H4 (cell line): Measurements from ENCODE around the gene TMLHE. TPM values are rescaled to one million over a fixed set of nuclear protein-coding genes. Genes with fewer than 3 reads are reported as not detected.
"Not testable (repeated sequence)": the region's sequence is repeated elsewhere in the genome, so short reads cannot be mapped to it uniquely, and the experiment has no call there.

Experiments
- DNase-seq: peaks from one replicate; pipeline ENCODE4 v3.0.0-alpha.2; 2015; ENCODE audit warnings: low spot score
- total RNA-seq: library from RNA; depleted of rRNA; stranded (reverse); fragments of >200 nt; shearing (Covaris generic); gene quantifications from 2 replicates; pipeline ENCODE4 v1.2.3, GENCODE V29; 2014; rRNA removed

The TMLHE gene, protein sequence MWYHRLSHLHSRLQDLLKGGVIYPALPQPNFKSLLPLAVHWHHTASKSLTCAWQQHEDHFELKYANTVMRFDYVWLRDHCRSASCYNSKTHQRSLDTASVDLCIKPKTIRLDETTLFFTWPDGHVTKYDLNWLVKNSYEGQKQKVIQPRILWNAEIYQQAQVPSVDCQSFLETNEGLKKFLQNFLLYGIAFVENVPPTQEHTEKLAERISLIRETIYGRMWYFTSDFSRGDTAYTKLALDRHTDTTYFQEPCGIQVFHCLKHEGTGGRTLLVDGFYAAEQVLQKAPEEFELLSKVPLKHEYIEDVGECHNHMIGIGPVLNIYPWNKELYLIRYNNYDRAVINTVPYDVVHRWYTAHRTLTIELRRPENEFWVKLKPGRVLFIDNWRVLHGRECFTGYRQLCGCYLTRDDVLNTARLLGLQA
- total RNA-seq = 10.9 and 11.0 TPM in 2 replicates

DNA sequence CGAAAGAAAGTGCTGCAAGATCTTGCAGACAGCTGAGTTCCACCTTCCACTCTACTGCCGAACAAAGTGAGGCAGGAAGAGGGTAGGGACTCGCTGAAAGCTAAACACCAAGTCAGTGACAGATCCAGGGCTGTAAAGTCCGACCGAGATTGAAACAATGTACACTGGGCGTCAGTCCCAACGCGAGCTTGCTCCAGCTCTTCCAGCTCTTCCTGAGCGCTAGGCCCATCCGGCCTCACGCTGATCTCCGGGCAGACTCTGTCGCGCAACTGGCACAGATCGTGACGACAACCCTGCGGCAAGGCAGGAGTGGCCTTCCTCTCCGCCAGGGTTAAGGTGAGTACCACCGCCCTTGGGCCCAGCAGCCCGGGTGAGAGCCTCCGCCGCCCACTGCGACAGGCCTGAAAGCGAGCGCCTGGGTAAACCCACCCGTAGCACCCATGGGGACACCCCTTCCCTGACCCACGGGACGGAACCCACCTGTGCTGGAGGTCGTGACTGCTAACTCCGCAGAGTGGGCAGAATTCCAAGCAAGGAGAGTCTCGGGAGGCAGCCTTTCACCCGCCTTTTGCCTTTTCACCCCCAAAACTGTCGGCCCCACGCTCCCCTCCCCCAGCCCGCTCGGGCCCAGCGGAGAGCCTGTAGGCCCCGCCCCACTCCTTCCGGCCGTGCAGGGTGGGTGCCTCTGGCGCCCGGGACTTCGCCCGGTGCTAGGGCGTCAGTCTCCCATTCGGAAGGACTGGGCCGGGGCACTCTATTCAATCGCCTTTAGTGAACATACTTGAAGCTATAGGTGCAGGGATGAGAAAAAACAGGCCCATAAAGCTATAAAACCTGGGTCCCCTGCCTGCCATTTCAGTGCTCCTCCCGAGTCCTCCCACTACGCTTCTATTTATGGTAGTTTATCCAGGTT lies at the start of gene TMLHE, which contains the start of gene SPRY3:
TMLHE (minus strand) TSS at position 641 of the 913 bp plus-strand sequence. CDS start 67,676 bp downstream, outside the sequence.
SPRY3 (plus strand) TSS at position 275 of the 913 bp plus-strand sequence.
- DNase-seq = peak; percentile 32

DNA sequence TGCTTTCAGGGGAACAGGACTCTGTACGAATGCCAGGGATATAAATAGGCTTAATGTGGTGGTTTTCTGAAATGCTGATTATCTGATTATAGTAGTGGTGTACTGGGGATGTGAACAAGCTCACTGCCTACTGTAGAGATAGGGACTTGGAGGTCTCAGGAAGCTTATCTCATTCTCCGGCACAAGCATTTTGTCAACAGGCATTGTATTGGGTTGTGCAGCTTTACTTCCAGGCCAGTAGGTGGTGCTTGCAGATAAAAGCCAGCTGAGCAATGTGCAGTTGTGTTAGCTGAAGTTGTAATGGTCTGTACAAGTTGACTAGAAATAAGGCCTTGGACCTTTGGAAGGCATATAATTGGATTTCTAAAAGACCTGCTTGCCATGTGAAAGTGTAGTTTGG lies 49.5 kb upstream of the TMLHE start:
- no peak for DNase-seq

DNA sequence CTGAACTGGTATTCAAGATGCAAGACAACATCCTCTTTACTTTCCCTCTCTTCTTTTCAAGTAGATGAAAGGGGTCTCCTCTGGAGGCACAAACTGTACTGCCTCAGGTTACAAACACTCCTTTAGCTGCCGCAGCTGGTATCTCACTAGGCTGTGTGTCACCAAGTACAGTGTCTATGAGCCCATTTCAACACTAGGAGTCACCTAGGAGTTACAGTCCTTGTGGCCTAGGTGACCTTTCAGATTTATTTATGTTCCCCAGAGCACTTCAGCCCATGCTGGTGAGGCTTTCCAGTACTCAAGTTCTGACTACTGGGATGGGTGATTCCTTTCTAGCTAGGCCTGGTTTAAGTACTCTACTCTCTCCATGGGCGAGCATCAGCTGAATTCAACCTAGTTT lies 32.4 kb upstream of the TMLHE start:
- DNase-seq = no peak

DNA sequence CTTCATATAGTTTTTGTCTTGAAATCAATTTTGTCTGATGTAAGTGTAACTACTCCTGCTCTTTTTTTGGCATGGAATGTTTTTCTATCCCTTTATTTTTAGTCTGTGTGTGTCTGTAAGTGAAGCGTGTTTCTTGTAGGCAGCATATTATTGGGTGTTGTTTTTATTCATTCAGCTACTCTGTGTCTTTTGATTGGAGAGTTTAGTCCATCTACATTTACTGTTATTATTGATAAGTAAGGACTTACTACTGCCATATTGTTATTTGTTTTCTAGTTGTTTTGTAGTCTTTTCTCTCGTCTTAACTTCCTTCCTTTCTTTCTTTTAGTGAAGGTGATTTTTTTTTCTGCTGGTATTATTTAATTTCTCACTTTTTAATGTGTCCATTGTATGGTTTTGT lies 30.5 kb upstream of the TMLHE start:
- DNase-seq = no peak

DNA sequence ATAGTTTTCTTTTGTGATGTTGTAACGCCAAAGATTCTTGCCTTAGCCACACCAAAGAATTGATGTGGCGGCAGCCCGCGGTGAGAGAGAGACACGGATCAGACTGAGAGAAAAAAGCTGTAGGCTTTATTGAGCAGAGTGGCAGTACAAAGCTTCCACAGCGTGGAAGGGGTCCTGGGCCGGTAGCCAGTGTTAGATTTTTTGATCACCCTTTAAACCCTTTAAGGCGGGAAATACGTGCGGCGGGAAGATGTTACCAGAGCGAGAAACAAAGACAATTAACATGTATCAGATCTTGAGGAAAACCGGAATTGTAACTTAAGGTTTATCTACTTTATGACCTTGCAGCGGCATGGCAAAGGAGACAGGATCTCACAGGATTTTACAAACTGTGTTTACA lies 28.6 kb upstream of the TMLHE start:
- DNase-seq = not testable (repeated sequence)

DNA sequence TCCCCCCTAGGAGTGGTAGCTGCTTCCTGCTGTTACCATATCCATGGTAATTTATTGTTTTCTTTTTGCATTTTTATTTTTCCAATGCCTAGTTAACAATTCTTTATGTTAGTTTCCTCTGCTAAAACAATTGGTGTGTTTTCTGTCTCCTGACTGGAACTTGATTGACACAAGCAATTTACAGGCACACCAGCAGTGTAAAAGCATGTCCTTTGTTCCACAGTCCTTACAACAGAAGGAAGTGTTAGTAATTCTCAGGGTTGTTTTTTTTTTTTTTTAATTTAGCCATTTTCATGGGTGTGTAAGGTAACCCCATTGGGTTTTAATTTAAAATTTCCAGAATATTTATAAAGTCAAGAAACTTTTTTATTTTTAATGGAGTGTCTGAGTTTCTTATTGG lies 25.0 kb upstream of the TMLHE start:
- DNase-seq = no peak

DNA sequence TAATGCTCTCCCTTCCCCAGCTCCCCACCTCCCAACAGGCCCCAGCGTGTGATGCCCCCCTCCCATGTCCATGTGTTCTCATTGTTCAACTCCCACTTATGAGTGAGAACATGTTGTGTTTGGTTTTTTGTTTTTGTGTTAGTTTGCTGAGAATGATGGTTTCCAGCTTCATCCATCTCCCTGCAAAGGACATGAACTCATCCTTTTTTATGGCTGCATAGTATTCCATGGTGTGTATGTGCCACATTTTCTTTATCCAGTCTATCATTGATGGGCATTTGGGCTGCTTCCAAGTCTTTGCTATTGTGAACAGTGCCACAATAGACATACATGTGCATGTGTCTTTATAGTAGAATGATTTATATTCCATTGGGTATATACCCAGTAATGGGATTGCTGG lies 22.3 kb upstream of the TMLHE start:
- not testable (repeated sequence) for DNase-seq

DNA sequence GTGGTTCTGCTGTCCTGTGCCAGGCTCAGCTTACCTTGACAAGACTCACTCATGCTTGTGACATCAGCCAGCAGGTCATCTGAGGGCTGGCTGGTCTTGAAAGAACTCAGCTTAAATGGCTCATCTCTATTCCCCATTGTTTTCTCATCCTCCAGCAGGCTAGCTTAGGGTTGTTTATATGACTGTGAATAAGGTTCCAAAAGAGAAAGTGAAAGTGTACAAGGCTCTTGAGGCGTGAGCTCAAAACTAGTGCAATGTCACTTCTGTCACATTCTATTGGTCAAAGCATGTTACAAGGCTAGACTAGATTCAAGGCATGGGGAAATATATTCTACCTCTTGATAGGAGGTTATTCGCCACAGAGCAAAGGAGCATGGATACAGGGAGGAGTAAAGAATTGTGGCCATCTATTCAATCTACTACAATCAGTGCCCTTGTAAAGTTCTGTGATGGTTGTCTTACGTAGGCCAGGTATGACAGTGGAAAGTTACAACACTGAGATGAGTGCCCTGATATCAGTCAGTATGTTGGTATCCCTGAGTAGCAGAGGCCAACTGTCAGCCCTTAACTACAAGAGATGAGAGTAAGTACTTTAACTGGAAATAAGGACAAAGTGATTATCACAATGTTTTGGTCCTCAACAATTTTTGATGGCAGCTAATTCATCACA lies 19.8 kb upstream of the TMLHE start:
- DNase-seq = peak; percentile 70

DNA sequence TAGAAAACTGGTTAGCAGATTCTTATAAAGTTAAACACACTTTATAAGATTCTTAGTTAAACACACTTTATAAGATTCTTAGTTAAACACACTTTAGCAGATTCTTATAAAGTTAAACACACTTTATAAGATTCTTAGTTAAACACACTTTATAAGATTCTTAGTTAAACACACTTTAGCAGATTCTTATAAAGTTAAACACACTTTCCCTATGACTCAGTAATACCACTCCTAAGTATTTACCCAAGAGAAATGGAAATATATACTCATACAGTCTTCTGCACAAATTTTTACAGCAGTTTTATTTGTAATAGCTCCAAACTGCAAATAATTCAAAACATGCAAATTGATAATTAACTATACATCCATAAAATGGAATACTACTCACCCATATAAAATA lies 7.4 kb upstream of the TMLHE start:
- not testable (repeated sequence) for DNase-seq

DNA sequence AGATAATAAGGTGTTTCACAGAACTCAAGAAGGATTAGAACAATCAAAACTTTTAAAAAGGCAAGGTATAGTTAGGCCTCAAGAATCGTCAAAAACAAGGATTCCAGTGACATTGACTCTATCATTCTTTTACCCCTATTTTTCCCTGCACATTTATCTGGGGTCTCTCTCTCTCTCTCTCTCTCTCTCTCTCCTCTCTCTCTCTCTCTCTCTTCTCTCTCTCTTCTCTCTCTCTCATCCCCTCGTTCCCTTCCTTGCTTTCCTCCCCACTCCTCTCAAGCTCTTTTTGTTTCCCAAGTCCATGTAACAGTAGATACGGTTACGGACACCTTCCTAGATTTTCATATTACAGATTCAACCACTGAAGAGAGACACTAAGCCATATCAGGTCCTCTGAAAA lies 3.2 kb upstream of the TMLHE start:
- no peak for DNase-seq

DNA sequence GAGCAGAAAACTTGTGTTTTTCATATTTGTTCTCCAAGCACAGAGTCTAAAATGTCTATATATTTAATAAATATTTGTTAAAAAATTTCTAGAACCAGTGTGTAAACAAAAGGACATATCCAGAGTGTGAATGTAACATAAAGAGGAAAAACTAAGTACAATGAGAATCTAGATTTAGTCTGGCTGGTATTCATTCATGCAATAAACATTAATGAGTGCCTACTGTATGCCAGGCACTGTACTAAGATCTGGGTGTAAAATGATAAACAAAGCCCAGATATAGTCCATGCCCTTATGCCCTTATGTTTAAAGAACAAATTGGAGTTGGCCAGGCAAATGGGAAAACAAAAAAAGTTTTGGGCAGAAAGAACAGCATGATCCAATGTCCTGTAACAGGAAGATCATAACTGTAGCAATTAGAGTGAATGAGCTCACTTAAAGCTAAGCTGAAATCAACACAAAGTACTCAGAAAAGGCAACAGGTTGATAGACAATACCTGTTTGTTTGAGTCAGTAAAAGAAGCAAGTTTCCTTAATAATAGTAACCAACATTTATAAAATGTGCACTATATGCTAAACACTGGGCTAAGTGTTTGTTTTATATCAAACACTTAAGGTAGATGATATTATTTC lies 1.3 kb upstream of the TMLHE start:
- no peak for DNase-seq

DNA sequence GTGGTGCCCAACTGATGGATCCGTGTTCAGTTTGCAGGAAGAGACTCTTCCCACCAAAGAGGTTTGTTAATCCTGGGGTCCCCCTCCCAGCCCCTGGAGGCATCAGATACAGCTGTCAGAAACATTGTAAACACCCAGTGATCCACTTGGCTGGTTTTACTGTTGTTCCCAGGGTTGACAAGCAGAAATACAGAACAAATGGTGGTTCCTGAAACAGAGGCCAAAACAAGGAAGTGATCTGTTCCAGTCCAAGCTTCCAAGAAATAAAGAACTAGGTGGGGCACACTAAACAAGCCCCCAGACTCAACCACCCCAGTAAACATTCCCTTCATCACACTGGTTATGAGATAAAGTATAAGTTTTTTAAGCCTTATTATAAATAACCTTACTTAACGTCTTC lies 1.4 kb downstream of the TMLHE start:
- DNase-seq = no peak

DNA sequence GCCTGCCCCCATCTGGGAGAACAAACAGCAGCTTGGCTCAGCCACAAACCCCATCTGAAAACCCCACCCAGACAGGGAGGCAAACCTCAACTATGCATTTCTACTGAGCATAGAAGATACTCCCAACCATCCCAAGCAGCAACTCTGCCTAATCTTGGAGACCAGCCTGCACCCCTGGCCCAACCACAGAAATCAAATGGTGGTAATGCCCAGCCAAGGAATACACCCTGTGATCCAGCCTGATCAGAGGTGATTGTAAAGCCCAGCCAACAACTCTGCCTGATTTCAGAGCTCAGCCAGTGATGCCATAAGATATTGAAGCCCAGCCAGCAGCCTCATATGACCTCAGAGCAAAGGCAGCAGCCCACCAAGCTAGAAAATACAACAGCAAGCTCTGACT lies 19.8 kb downstream of the TMLHE start:
- DNase-seq = no peak

DNA sequence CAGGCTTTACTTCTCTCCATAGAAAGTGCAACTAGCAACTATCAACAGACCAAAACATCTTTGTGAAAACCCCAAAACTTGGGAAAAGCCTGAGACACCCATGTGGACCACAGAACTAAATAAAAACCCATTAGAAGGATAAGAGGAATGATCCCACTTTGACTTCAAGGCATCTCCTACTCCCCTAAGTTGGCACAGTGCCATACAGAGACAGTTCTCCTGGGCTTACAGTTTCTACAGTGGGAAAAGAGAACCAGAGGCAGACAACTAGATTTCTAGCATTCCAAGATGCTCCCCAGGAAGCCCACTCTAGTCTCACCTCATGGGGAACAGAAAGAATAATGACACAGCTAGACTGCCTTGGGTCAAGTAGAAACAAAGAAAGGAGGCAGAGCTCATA lies 20.4 kb downstream of the TMLHE start:
- DNase-seq = no peak

DNA sequence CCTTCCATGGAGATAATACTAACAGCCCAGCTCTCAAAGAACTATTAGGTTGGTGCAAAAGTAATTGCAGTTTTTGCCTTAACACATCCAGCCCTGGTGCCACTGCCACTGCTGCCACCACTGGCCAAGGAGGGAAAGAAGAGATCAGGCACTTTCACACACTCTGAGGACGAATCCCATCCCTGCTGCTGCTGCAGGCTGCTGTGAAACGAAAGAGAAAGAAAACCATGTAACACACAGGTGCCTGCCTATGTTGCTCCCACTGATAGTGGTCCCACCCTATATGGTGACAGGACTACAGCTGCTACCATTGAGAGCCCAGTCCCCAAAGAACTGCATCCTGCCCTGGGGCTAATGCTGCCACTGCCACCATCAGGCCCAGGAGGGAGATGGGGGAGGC lies 35.1 kb downstream of the TMLHE start:
- no peak for DNase-seq

DNA sequence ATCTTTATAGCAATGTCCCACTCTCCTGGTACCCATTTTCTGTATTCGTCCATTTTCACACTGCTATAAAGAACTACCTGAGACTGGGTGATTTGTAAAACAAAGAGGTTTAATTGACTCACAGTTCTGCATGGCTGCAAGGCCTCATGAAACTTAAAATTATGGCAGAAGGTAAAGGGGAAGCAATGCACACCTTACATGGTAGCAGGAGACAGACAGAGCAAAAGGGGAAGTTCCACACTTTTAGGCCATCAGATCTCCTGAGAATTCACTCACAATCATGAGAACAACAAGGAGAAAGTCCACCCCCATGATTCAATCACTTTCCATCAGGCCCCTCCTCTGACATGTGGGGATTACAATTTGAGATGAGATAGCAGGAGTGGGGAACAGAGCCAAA lies 49.7 kb downstream of the TMLHE start:
- DNase-seq = no peak

DNA sequence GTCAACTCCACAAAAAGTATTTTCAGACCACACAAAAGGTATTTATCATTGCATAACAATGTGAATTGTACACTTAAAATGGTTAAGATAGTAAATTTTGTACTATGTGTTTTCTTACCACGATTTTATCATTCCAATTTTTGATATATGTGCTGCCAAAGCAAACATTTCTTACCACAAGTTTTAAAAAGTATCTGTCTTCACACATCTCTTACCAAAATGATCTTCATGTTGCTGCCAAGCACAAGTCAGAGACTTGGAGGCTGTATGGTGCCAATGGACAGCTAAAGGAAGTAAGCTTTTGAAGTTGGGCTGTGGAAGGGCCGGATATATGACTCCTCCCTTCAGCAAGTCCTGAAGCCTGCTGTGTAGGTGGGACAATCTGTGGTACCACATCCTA lies 67.9 kb downstream of the TMLHE start:
- DNase-seq = peak; percentile 0

DNA sequence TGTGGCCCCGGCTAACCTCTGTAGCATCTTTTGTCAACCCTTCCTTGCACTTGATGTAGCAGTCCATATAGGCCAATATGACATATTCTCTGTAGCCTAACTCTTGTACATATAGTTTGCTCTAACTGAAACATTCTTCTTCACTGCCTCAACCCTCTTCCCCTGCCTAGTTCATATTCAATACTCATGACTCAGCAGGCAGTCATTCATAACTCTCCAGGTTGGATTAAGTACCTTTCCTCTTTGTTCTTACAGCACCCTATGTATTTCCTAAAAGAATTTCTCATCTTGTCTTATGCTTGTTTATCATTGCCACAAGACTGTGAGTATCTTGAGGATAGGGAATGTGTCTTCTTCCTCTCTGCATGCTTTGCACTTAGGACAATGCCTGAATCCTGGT lies 76.9 kb downstream of the TMLHE start:
- DNase-seq = no peak

DNA sequence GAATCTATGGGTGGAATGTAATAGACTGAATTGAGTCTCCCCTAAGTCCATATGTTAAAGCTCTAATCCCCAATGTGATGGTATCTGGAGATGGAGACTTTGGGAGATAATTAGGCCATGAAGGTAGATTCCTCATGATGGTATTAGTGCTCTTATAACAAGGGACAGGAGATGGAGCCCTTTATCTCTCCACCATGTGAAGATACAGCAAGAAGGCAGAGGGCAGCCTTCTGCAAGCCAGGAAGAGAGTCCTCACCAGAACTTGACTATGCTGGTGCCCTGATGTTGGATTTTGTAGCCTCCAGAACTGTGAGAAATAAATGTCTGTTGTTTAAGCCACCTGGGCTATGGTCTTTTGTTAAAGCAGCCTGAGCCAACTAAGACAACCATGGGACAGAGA lies 78.0 kb downstream of the TMLHE start:
- DNase-seq = no peak

DNA sequence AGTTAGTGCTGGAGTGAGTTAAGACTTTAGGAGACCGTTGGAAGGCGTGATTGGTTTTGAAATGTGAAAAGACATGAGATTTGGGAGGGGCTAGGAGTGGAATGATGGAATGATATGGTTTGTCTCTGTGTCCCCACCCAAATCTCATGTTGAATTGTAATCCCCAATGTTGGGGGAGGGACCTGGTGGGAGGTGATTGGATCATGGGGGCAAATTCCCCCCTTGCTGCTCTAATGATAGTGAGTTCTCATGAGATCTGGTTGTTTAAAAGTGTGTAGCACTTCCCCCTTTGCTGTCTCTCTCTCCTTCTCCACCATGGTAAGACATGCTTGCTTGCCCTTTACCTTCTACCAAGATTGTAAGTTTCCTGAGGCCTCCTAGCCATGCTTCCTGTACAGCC lies 85.7 kb downstream of the TMLHE start:
- DNase-seq = not testable (repeated sequence)

DNA sequence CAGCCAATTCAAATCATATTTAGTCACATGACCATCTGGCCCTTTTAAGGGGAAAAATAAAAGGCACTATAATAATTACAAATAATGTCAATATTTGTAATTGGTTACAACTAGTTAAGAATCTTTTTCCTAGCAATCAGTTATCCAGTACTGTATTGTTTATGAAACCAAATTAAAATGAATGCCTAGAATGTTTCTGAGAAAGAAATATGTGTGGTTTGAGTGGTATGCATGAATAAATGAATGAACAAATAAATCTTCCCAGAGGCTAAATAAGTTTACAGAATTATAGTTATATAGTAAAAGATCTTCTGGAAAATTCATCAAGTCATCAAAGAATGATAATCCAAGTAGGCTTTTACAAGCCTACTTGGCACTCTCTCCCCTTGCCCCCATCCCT lies 98.5 kb downstream of the TMLHE start:
- DNase-seq = no peak

DNA sequence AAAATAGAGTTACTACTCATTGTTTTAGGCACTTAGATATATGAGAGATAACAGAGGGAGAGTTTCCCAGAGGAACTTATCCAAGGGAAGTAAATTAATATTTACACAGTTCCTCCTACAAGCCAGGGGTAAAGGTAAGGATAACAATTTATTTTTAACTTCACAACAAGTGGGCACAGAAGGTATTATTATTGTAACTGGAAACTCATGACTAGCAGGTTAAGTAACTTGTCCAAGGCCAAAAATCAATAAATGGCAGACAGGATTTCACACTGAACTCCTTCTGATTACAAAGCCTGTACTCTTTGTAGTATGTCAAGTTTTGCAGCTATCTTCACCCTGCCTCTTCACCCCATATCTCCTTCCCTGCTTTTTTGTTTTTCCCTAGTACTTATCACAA lies 107.5 kb downstream of the TMLHE start:
- no peak for DNase-seq
